ENCODE data around the gene MEDAG. TPM values are rescaled to one million over a fixed set of nuclear protein-coding genes. Genes with fewer than 3 reads are reported as not detected.

MEDAG gene
- total RNA-seq, 4 donors from 2014 or later = 16.5 to 45.9 (median 19.1) TPM

GRCh38 chr13:30861836-30862467 lies 44.1 kb upstream of the MEDAG start:
- intact Hi-C loops (cut with DNase I; ENCODE audit: low total_unique reads) = loop anchor here (5.0 kb wide), 1 partner anchor 645 kb away; no protein-coding TSS in a partner anchor
- Histone ChIP-seq H3K36me3 (no peaks in the 10 kb centered on the region), H3K9me3 (no peaks in the 10 kb centered on the region), H3K27me3 (no peaks in the 10 kb centered on the region), H3K4me1 (peaks cover 6 to 7% of the 10 kb centered on the region in 2 donors), H3K27ac (peak overlapping the region; percentile 90 to 97), H3K4me3 (no peak overlapping the region)
- TF ChIP-seq CTCF (IDR thresholded peaks at IDR 0.05) = no peak
- no peak for TF ChIP-seq POLR2A (IDR thresholded peaks at IDR 0.05)
- no peak for DNase-seq

DNA sequence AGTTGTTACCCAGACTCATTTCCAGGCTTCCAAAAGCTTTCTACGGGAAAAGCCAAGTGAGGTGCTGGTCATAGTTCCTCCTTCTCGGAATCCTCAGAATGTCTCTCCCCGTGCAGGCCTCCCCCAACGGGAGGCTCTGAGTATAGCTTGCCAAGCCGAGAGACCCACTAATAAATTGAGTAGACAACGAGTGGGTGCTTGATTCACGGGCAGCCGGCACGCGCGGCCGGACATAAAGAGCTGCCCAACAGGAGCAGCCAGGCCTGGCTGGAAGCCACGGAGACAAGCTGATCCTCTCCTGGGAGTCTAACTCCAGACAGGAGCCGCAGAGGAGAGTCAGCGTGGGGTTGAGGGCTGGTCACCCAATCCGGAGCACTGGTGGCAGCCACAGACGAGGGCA lies 43.4 kb upstream of the MEDAG start:
- intact Hi-C loops (cut with DNase I; ENCODE audit: low total_unique reads) = loop anchor here (5.0 kb wide), 1 partner anchor 645 kb away; no protein-coding TSS in a partner anchor
- TF ChIP-seq POLR2A (IDR thresholded peaks at IDR 0.05) = no peak
- TF ChIP-seq CTCF (IDR thresholded peaks at IDR 0.05) = no peak
- DNase-seq = peak; percentile 75 to 76
- H3K27me3 ChIP-seq = no peaks in the 10 kb centered on the region
- H3K27ac ChIP-seq = peak overlapping the region; percentile 90 to 97
- H3K36me3 ChIP-seq = no peaks in the 10 kb centered on the region
- H3K9me3 ChIP-seq = no peaks in the 10 kb centered on the region
- H3K4me3 ChIP-seq = no peak overlapping the region
- peaks cover 6 to 7% of the 10 kb centered on the region in 2 donors for H3K4me1 ChIP-seq

GRCh38 chr13:30863231-30863630 lies 42.8 kb upstream of the MEDAG start:
- Histone ChIP-seq H3K4me3 (no peak overlapping the region), H3K36me3 (no peaks in the 10 kb centered on the region), H3K9me3 (no peaks in the 10 kb centered on the region), H3K4me1 (peaks cover 6 to 7% of the 10 kb centered on the region in 2 donors), H3K27me3 (no peaks in the 10 kb centered on the region), H3K27ac (peak overlapping the region; percentile 90 to 97)
- TF ChIP-seq POLR2A (IDR thresholded peaks at IDR 0.05) (no peak), CTCF (IDR thresholded peaks at IDR 0.05) (no peak)
- no peak for DNase-seq
- intact Hi-C loops (cut with DNase I; ENCODE audit: low total_unique reads) = loop anchor here (5.0 kb wide), 1 partner anchor 646 kb away; no protein-coding TSS in a partner anchor

GRCh38 chr13:30863796-30864195 lies 42.3 kb upstream of the MEDAG start:
- no peak overlapping the region for H3K4me3 ChIP-seq
- DNase-seq = no peak
- peak overlapping the region; percentile 90 to 97 for H3K27ac ChIP-seq
- H3K27me3 ChIP-seq = no peaks in the 10 kb centered on the region
- TF ChIP-seq CTCF (IDR thresholded peaks at IDR 0.05) (no peak), POLR2A (IDR thresholded peaks at IDR 0.05) (no peak)
- H3K4me1 ChIP-seq = peaks cover 6 to 7% of the 10 kb centered on the region in 2 donors
- H3K9me3 ChIP-seq = no peaks in the 10 kb centered on the region
- no peaks in the 10 kb centered on the region for H3K36me3 ChIP-seq
- intact Hi-C loops (cut with DNase I; ENCODE audit: low total_unique reads) = loop anchor here (5.0 kb wide), 1 partner anchor 646 kb away; no protein-coding TSS in a partner anchor

- Histone ChIP-seq H3K4me1 (peaks cover 7 to 10% of the 10 kb centered on the region in 2 donors), H3K4me3 (no peak overlapping the region), H3K27me3 (no peaks in the 10 kb centered on the region), H3K27ac (peak overlapping the region; percentile 90 to 97), H3K36me3 (no peaks in the 10 kb centered on the region), H3K9me3 (no peaks in the 10 kb centered on the region)
- TF ChIP-seq CTCF (IDR thresholded peaks at IDR 0.05) = no peak
- no peak for TF ChIP-seq POLR2A (IDR thresholded peaks at IDR 0.05)
- intact Hi-C loops (cut with DNase I; ENCODE audit: low total_unique reads) = loop anchor here (5.0 kb wide), 1 partner anchor 647 kb away; no protein-coding TSS in a partner anchor
- peak; percentile 40 to 44 for DNase-seq
These were observed 41.5 kb upstream of the MEDAG start for GRCh38 chr13:30864433-30865122.
